PC-3 (cell line): ENCODE measurements around the gene ZNF593OS. TPM values are rescaled to one million over a fixed set of nuclear protein-coding genes. Genes with fewer than 3 reads are reported as not detected.

Experiments
- ATAC-seq: fragments of 200-7000 bp; cut with Tn5 transposase; 2 replicates; pipeline ENCODE4 v1.9.1; 2020; ENCODE audit warnings: mild to moderate bottlenecking, moderate library complexity
- BruUV-seq: library from RNA; stranded (reverse); fragments of 400-500 nt; replicated peaks from 2 replicates; lab custom pipeline; 2021; lab: Mats Ljungman, UMichigan
- CTCF ChIA-PET: fragments of 300-600 bp; sonication (Branson Sonifier 250); formaldehyde crosslinking; loops from one replicate; lab custom pipeline; 2022; ENCODE audit warnings: antibody characterized with exemption; lab: Charles Lee
- POLR2A ChIA-PET: fragments of 300-600 bp; sonication (Branson Sonifier 250); formaldehyde crosslinking; loops from one replicate; lab custom pipeline; 2022; ENCODE audit warnings: antibody characterized with exemption; ENCODE audit not compliant: unreplicated experiment; lab: Charles Lee
- DNase-seq: peaks from one replicate; pipeline ENCODE4 v3.0.0-alpha.2; 2015
- H2AFZ ChIP-seq: fragments of 300-600 bp; sonication (generic); 2 replicates; pipeline ENCODE4 v1.6.0; 2016; ENCODE audit warnings: antibody characterized with exemption, low read length
- H3F3A ChIP-seq: fragments of 300-600 bp; sonication (generic); one replicate; pipeline ENCODE4 v1.6.0; 2017; ENCODE audit warnings: antibody characterized with exemption, low read length, control low read depth, mild to moderate bottlenecking; ENCODE audit not compliant: unreplicated experiment
- H3K27ac ChIP-seq: fragments of 300-600 bp; sonication (generic); 2 replicates; pipeline ENCODE4 v1.5.1; 2016; ENCODE audit warnings: mild to moderate bottlenecking, low read length
- H3K27me3 ChIP-seq: fragments of 300-600 bp; sonication (generic); 2 replicates; pipeline ENCODE4 v1.6.1; 2016; ENCODE audit warnings: low read length, mixed read lengths
- H3K36me3 ChIP-seq: fragments of 300-600 bp; sonication (generic); 2 replicates; pipeline ENCODE4 v1.6.1; 2016; ENCODE audit warnings: low read depth, mixed run types, low read length, mixed read lengths
- H3K4me1 ChIP-seq: fragments of 300-600 bp; sonication (generic); 2 replicates; pipeline ENCODE4 v1.5.1; 2016; ENCODE audit warnings: low read length; ENCODE audit not compliant: insufficient read depth
- H3K4me2 ChIP-seq: fragments of 300-600 bp; sonication (generic); 2 replicates; pipeline ENCODE4 v1.6.0; 2016; ENCODE audit warnings: low read length
- H3K4me3 ChIP-seq: fragments of 300-600 bp; sonication (generic); 2 replicates; pipeline ENCODE4 v1.5.1; 2016; ENCODE audit warnings: mild to moderate bottlenecking, low read length, mixed read lengths
- H3K79me2 ChIP-seq: fragments of 300-600 bp; sonication (generic); 2 replicates; pipeline ENCODE4 v1.6.1; 2017; ENCODE audit warnings: low read length, mixed read lengths
- H3K9ac ChIP-seq: fragments of 300-600 bp; sonication (generic); 2 replicates; pipeline ENCODE4 v1.6.0; 2016; ENCODE audit warnings: mild to moderate bottlenecking, low read length
- H3K9me2 ChIP-seq: fragments of 300-600 bp; sonication (generic); replicated peaks from 2 replicates; pipeline ENCODE4 v1.6.1; 2016; ENCODE audit warnings: mixed run types, low read length, mixed read lengths
- H3K9me3 ChIP-seq: fragments of 300-600 bp; sonication (generic); 2 replicates; pipeline ENCODE4 v1.6.1; 2016; ENCODE audit warnings: low read length, mixed read lengths
- H4K20me1 ChIP-seq: fragments of 300-600 bp; sonication (generic); 2 replicates; pipeline ENCODE4 v1.6.1; 2016; ENCODE audit warnings: low read length, mixed read lengths
- EZH2 ChIP-seq: fragments of 300-600 bp; sonication (generic); IDR thresholded peaks from one replicate; pipeline ENCODE4 v1.6.1; 2017; ENCODE audit warnings: antibody characterized with exemption, mild to moderate bottlenecking, low read length; ENCODE audit not compliant: unreplicated experiment
- EZH2phosphoT487 ChIP-seq: fragments of 300-600 bp; sonication (generic); IDR thresholded peaks from 2 replicates; pipeline ENCODE4 v1.6.1; 2018; ENCODE audit warnings: mild to moderate bottlenecking, antibody characterized with exemption, low read length, borderline replicate concordance
- intact Hi-C: fragments of 100-400 bp; cut with micrococcal nuclease; formaldehyde crosslinking; loops from 2 replicates; pipeline ENCODE4 v1.9.0; 2023
- total RNA-seq: library from RNA; depleted of rRNA; stranded (reverse); fragments of >200 nt; gene quantifications from 2 replicates; pipeline ENCODE4 v1.2.3, GENCODE V29; 2014
- TF ChIP-seq, protein P1 (sequence below): fragments of 300-600 bp; sonication (generic); conservative IDR thresholded peaks from 2 replicates; pipeline ENCODE4 v1.5.1; 2017; ENCODE audit warnings: antibody characterized with exemption, low read depth, mild to moderate bottlenecking, low read length

Gene ZNF593OS
- total RNA-seq, 1 experiment from 2014 or later: not detected

DNA sequence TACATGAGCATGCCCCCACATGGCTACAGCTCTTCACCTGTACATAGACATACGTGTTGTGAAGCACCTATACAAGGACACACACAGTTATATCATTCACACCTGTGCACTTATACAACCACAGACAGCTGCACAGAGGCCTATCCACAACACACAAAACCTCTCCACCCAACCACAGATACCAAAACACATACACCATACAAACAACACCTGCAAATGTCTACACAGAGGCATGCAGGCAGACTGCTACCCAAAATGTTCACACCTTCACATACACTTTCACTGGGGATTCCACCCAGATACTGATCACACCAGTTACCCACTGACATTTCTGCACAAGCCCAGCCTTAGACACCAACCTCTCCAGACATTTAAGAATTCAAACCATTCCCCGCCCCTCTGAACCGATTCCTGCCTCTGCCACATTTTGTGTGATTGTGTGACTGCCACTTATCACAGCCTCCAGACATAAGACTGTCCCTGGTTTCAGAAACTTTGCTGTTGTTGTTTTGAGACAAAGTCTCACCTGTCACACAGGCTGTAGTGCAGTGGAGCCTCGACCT lies 4.8 kb downstream of the ZNF593OS start:
- Histone ChIP-seq H3K4me2 (no peak overlapping the region), H3K36me3 (no peaks in the 10 kb centered on the region), H3K4me3 (no peak overlapping the region), H3K9ac (no peak overlapping the region), H3K9me3 (no peaks in the 10 kb centered on the region), H4K20me1 (no peaks in the 10 kb centered on the region), H3K79me2 (peaks cover 19% of the 10 kb centered on the region), H3F3A (no peaks in the 10 kb centered on the region), H3K9me2 (no peaks in the 10 kb centered on the region), H3K27ac (no peak overlapping the region), H3K4me1 (peaks cover 11% of the 10 kb centered on the region), H2AFZ (no peak overlapping the region), H3K27me3 (no peaks in the 10 kb centered on the region)
- no TSS peak for BruUV-seq
- POLR2A ChIA-PET: no interaction called here
- CTCF ChIA-PET: no interaction called here
- ATAC-seq (no peak), DNase-seq (no peak)
- intact Hi-C loops: no loop called here
- TF ChIP-seq EZH2phosphoT487: no peak
- no peak for TF ChIP-seq EZH2
- TF ChIP-seq, protein P1, sequence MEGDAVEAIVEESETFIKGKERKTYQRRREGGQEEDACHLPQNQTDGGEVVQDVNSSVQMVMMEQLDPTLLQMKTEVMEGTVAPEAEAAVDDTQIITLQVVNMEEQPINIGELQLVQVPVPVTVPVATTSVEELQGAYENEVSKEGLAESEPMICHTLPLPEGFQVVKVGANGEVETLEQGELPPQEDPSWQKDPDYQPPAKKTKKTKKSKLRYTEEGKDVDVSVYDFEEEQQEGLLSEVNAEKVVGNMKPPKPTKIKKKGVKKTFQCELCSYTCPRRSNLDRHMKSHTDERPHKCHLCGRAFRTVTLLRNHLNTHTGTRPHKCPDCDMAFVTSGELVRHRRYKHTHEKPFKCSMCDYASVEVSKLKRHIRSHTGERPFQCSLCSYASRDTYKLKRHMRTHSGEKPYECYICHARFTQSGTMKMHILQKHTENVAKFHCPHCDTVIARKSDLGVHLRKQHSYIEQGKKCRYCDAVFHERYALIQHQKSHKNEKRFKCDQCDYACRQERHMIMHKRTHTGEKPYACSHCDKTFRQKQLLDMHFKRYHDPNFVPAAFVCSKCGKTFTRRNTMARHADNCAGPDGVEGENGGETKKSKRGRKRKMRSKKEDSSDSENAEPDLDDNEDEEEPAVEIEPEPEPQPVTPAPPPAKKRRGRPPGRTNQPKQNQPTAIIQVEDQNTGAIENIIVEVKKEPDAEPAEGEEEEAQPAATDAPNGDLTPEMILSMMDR: no peak

DNA sequence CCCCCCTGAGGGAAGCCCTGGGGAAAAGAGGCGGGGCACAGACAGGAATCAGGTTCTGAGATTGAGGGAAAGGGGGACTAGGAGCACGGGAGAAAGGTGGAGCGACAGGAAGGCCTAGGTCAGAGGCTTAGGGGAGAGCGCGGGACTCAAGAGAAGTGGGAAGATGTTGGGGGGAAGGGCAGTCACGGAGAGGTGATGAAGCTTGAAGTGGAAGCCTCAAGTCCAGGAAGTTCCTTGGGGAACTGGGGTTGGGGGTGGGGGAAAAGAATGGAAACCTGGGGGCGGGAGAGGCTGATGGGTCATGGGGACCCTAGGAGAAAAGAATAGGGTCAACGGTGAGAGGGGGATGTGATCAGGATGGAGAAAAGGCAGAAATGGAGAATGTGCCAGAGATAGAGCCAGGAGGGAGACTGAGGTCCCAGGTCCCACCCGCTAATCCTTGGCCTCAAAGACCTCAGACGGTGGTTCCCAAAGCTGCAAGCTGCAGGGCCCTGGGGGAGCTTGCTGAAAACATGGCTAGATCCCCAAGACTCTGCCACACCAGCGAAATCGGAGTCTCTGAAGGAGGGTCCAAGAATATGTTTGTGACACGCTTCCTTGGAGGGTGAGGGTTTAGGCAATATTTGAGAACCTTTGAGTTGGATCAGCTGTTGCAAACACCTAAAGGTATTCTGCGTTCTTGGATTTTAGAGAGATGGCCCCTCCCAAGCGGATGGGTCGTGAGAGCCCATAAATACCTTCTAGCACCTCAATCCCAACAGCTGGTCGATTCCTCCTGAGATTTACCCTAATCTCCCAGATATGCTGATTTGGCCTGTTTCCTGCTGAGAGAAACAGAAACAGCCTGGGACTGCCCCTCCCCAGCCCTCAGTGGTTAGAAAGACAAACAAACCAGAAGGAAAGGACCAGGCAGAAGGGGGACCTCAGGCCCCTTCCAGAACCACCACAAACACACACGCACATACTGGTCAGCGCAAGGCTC lies 6.5 kb downstream of the ZNF593OS start:
- DNase-seq (no peak), ATAC-seq (no peak)
- ChIA-PET CTCF (no interaction called here), POLR2A (no interaction called here)
- H3K27ac ChIP-seq: no peak overlapping the region
- H3K27me3 ChIP-seq: no peaks in the 10 kb centered on the region
- no TSS peak for BruUV-seq
- H2AFZ ChIP-seq: peak overlapping the region; percentile 88; the same call in 1 of the 2 replicates
- no peaks in the 10 kb centered on the region for H4K20me1 ChIP-seq
- H3K4me1 ChIP-seq: 0 out of 2 replicates have a peak, but pooled peaks cover 4% of the 10 kb centered on the region
- H3K9me2 ChIP-seq: no peaks in the 10 kb centered on the region
- peaks cover 4% of the 10 kb centered on the region for H3K79me2 ChIP-seq
- H3K36me3 ChIP-seq: no peaks in the 10 kb centered on the region
- H3F3A ChIP-seq: no peaks in the 10 kb centered on the region
- no peak overlapping the region for H3K9ac ChIP-seq
- no peak overlapping the region for H3K4me3 ChIP-seq
- peak overlapping the region; percentile 82; the same call in 1 of the 2 replicates for H3K4me2 ChIP-seq
- intact Hi-C loops: loop anchor here (5.0 kb wide), 1 partner anchor 58 kb away; no protein-coding TSS in a partner anchor
- H3K9me3 ChIP-seq: no peaks in the 10 kb centered on the region
- TF ChIP-seq, protein P1: no peak
- TF ChIP-seq EZH2 (no peak), EZH2phosphoT487 (no peak)
